Activated naive CD8-positive, alpha-beta T cell treated with anti-CD3 and anti-CD28 coated beads, Interleukin-2, amount 50 U/mL, for 16 hours (primary cell): ENCODE data around the gene THBS1.

Source experiments
- DNase-seq: peaks from one replicate; pipeline ENCODE4 v3.0.0-alpha.2; 2020; ENCODE audit warnings: low read depth, low spot score

The THBS1 gene

GRCh38 chr15:39580485-39581241, at the start of gene THBS1:
Gene THBS1, plus strand, starts transcription at chr15:39581079. Its CDS starts 779 bp downstream, at chr15:39581858.
- no peak for DNase-seq

- DNase-seq, result no peak
Observed at GRCh38 chr15:39534996-39535395, 45.9 kb upstream of the THBS1 start.

DNA sequence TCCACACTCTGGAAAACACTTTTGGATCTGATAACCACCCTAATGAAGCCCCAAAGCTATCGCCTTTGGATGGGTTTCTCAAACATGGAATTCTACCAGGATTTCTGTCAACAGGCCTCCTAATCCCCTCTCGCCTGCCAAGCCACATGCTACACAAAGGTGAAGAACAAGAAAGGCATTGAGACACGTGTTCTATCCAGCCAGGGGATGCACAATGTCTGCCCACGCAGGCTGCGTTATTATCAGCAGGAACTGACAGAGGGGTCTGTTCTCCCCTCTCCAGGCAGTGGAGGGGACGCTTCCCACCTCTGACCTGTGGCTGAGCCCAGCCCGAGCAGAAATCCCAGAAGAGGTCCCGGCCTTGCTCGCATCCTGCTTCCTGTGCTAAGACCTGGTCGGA, 45.4 kb upstream of the THBS1 start:
- DNase-seq, result no peak

DNA sequence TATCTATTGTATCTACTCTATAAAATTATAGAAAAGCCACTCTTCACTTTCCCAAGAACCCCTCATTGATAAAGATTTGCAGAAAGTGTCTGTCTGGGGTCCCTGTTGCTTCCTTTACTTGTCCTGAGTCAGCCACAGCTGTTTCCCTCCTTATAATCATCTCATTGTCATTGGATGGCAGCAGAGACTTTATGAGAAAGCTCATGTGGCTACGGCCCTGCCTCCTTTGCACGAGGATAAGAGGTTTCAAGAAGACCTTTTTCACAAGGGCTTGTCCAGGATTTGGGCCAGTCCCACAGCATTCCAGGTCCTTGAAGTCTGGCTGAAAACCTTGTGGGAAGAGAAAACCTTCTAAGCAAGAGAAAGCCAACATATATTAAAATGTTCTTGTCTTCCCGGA, 41.9 kb upstream of the THBS1 start:
- no peak for DNase-seq

GRCh38 chr15:39539466-39539865, 41.4 kb upstream of the THBS1 start:
- no peak for DNase-seq

DNA sequence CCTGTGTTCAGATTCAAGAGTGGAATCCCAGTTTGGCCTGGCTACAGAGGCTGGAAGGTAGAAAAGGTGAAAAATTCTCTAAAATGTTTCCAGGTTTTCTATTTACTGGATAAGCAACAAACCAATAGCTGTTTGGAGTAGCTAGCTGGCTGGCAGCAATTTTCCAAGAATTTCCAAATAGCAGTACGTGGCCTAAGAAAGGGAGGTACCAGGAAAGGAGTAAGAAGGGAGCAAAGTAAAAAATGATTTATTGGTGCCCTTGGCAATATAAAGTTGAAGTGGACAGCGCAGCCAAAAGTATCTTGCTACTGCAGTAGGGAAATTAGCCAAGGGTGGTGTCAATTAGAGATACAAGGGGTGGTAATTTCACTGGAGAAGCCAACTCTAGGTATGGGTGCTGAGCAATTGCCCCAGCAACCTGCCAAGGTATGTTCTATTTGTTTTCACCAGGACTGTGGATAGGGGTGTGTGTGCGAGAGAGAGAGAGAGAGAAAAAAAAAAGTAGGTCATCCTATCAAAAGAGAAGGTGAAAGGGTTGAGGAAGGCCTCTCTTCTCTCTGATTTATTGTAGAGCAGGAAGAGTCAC, 40.8 kb upstream of the THBS1 start:
- DNase-seq, result no peak

GRCh38 chr15:39542385-39543065, 38.4 kb upstream of the THBS1 start:
- no peak for DNase-seq

- DNase-seq, result no peak
Observed at GRCh38 chr15:39543651-39544050, 37.2 kb upstream of the THBS1 start.

GRCh38 chr15:39546842-39547241, 34.0 kb upstream of the THBS1 start:
- no peak for DNase-seq

GRCh38 chr15:39548561-39548960, 32.3 kb upstream of the THBS1 start:
- no peak for DNase-seq

GRCh38 chr15:39549912-39550311, 31.0 kb upstream of the THBS1 start:
- no peak for DNase-seq

DNA sequence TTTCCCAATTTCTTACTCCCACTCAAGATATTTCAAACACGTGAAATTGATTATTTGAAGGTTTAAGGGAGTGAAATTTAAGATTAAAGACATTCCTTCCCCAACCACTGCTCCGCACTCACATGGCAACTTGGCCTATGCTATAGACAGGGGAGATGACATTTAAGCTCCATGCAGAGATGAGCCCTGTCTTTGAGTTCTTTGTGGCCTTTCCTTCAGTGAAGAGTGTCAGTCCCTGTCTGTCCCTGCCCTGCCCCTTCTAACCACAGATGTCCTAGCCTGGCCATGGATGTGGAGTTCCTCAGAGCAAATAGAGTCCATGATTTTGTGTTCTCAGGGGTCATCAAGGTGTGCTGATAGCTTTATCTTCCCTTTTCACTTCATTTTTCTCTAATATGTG, 29.4 kb upstream of the THBS1 start:
- DNase-seq, result no peak

DNA sequence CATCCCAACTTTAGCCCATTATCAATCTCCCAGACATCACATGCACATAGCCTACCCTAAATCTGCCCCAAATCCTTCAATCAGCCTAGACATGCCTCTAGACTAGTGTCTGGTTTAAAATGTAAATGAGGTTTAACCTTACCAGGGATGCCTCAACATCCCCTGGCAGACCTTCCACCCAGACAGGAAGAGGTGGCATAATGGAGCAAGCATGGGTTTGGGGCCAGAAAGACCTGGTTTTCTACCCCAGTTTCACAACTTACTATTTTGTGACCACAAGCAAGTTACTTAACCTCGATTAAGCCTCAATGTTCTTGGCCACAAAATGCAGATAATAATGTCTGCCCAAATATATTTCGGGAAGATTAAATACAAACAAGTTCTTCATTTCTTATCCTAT, 28.3 kb upstream of the THBS1 start:
- no peak for DNase-seq

- no peak for DNase-seq
Observed at GRCh38 chr15:39553947-39554693, 26.8 kb upstream of the THBS1 start.

DNA sequence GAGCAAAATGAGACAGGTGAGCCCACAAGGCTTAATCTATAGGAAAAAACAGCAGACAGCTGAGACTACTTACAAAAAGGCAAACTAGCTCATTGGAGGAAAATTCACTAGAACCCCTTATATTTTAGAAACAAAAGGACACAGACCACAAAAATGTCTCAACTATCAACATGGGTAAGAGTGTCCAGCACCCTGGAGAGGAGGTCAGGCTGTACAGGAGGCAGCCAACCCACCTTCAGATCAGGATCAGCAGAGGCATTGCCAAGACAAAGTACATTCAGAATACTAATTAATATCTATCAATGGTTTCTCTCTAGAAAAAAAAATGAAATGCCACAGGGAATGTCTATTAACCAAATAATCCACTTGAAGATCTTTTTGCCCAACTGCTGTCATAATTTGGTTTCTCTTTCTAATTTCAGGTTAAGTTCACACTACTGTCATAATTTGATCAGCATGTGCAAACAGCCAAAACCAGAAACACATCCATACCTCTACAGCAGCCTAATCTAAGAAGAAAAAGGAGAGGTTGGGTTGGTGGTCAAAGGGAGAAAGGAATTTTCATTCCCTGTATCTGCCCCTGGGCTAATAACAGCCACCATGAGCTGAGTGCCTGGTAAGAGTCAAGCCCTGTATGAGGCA, 26.0 kb upstream of the THBS1 start:
- DNase-seq, result no peak

GRCh38 chr15:39555885-39556284, 25.0 kb upstream of the THBS1 start:
- DNase-seq, result no peak

GRCh38 chr15:39556461-39556860, 24.4 kb upstream of the THBS1 start:
- DNase-seq, result no peak

- no peak for DNase-seq
Observed at GRCh38 chr15:39558421-39558820, 22.5 kb upstream of the THBS1 start.

DNA sequence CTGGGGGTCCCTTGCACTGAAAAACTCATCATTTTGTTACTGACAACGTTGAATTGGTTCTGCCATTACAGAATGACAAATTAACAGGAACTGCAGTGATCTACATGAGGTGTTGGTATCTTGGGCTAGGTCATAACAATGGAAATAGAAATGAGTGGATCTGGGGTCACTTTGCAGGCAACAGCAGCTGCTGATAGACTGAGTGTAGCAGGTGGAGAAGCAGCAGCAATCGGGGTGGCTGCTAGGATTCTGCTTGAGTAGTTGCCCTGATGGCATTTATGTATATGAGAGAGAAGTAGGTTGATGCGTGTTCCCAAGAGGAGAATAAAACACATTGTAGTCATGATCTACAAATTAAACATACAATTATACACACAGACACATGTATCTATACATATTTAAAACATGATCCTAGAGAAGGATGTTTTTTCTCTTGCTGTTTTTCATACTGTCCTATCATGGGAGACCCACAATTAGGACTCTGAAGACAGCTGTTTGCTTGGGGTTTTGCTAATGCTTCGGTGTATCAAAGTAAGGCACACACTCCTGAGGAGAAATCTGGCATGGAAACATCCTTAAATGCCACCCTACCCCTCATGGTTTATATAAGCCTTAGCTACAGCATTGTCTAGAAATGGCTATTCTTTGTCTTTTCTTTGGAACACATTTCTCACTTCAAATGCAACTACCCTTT, 15.8 kb upstream of the THBS1 start:
- DNase-seq, result no peak

- DNase-seq, result no peak
Observed at GRCh38 chr15:39565851-39566250, 15.0 kb upstream of the THBS1 start.

DNA sequence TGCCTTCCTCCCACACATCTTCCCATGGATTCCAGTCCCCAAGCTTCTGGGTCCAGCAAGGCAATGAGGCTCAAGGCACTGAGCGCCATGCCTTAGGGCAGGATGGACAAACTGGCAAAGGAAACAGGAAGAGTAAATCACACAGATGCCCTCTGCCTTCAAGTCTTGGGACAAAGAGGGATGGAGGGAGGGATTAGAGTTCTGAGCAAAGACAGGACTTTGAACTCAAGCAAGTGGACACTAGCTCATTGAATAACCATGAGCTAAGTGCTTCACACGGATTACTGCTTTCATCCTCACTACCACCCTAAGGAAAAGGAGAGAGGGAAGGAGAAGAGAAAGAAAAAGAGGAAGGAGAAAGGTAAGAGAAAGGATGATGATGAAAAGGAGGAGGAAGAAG, 7.6 kb upstream of the THBS1 start:
- no peak for DNase-seq
